NCI-H82 treated with DMSO at 0.1 percent for 48 hours (cell line): Measurements from ENCODE around the gene PIK3AP1.

Experiments
- DNase-seq: peaks from one replicate; lab custom pipeline; 2025; ENCODE audit not compliant: unreplicated experiment; lab: John Stamatoyannopoulos, UW

Gene PIK3AP1

GRCh38 chr10:96648297-96648696, 72.0 kb downstream of the PIK3AP1 start:
- DNase-seq = no peak

- no peak for DNase-seq
Observed at GRCh38 chr10:96647466-96647865, 72.8 kb downstream of the PIK3AP1 start.

GRCh38 chr10:96646751-96647166, 73.6 kb downstream of the PIK3AP1 start:
- DNase-seq = no peak

GRCh38 chr10:96646301-96646700, 74.0 kb downstream of the PIK3AP1 start:
- no peak for DNase-seq

- DNase-seq = no peak
Observed at GRCh38 chr10:96645191-96645721, 75.1 kb downstream of the PIK3AP1 start.

- DNase-seq = no peak
Observed at GRCh38 chr10:96643920-96644319, 76.4 kb downstream of the PIK3AP1 start.

- DNase-seq = no peak
Observed at GRCh38 chr10:96642973-96643372, 77.3 kb downstream of the PIK3AP1 start.

GRCh38 chr10:96642530-96642929, 77.8 kb downstream of the PIK3AP1 start:
- no peak for DNase-seq

GRCh38 chr10:96641396-96642295, 78.7 kb downstream of the PIK3AP1 start:
- DNase-seq = no peak

- no peak for DNase-seq
Observed at GRCh38 chr10:96639899-96640298, 80.4 kb downstream of the PIK3AP1 start.

- no peak for DNase-seq
Observed at GRCh38 chr10:96638696-96639095, 81.6 kb downstream of the PIK3AP1 start.

GRCh38 chr10:96638120-96638519, 82.2 kb downstream of the PIK3AP1 start:
- no peak for DNase-seq

GRCh38 chr10:96637709-96638108, 82.6 kb downstream of the PIK3AP1 start:
- no peak for DNase-seq

- DNase-seq = no peak
Observed at GRCh38 chr10:96636551-96636950, 83.8 kb downstream of the PIK3AP1 start.

GRCh38 chr10:96632974-96633710, 87.2 kb downstream of the PIK3AP1 start:
- no peak for DNase-seq

- DNase-seq = no peak
Observed at GRCh38 chr10:96627292-96627691, 93.0 kb downstream of the PIK3AP1 start.

GRCh38 chr10:96626795-96627194, 93.5 kb downstream of the PIK3AP1 start:
- no peak for DNase-seq

- no peak for DNase-seq
Observed at GRCh38 chr10:96625173-96625572, 95.1 kb downstream of the PIK3AP1 start.

- no peak for DNase-seq
Observed at GRCh38 chr10:96622013-96622787, 98.1 kb downstream of the PIK3AP1 start.

- no peak for DNase-seq
Observed at GRCh38 chr10:96619796-96620773, 100.2 kb downstream of the PIK3AP1 start.
